ENCODE results near the gene MERTK. TPM values are rescaled to one million over a fixed set of nuclear protein-coding genes. Genes with fewer than 3 reads are reported as not detected.

The MERTK gene
- total and polyA plus RNA-seq, 2 of the 13 experiments (the other 11 are each of a cell fraction or from before 2014, with no cell fraction given), result 37.3 to 44.7 TPM

- no peak for TF ChIP-seq HOMEZ (CRISPR knock-in tag; IDR thresholded peaks at IDR 0.05; ENCODE audit: low read depth)
- no peak for TF ChIP-seq ZSCAN29 (CRISPR knock-in tag; conservative IDR thresholded peaks at IDR 0.05)
- TF ChIP-seq ZBTB25 (CRISPR knock-in tag; IDR thresholded peaks at IDR 0.05), result no peak
- TF ChIP-seq MED13 (CRISPR knock-in tag; IDR thresholded peaks at IDR 0.05), result no peak
- TF ChIP-seq ZBTB37 (CRISPR knock-in tag; IDR thresholded peaks at IDR 0.05), result peak; percentile 86
- no peak for TF ChIP-seq ZSCAN22 (CRISPR knock-in tag; IDR thresholded peaks at IDR 0.05)
- no peak for TF ChIP-seq HHEX (CRISPR knock-in tag; IDR thresholded peaks at IDR 0.05)
- no peak for TF ChIP-seq ZNF431 (CRISPR knock-in tag; IDR thresholded peaks at IDR 0.05; ENCODE audit: borderline replicate concordance, low read depth)
- TF ChIP-seq GABPB1 (CRISPR knock-in tag; IDR thresholded peaks at IDR 0.05), result no peak
- 0 out of 2 replicates have a peak, but pooled peaks have one; percentile 20 for TF ChIP-seq ZBTB26 (CRISPR knock-in tag; IDR thresholded peaks at IDR 0.05; ENCODE audit: borderline replicate concordance)
- no peak for TF ChIP-seq ZNF224 (CRISPR knock-in tag; IDR thresholded peaks at IDR 0.05)
- no peak for TF ChIP-seq FOXK1 (CRISPR knock-in tag; IDR thresholded peaks at IDR 0.05; ENCODE audit: borderline replicate concordance, low read depth)
- TF ChIP-seq POLR2AphosphoS5 (IDR thresholded peaks at IDR 0.05; ENCODE audit: low read depth, low read length), result no peak
- TF ChIP-seq PRMT3 (CRISPR knock-in tag; IDR thresholded peaks at IDR 0.05; ENCODE audit: borderline replicate concordance, low read depth), result no peak
- no peak for TF ChIP-seq LBX2 (CRISPR knock-in tag; IDR thresholded peaks at IDR 0.05; ENCODE audit: borderline replicate concordance)
- TF ChIP-seq ZHX1 (CRISPR knock-in tag; IDR thresholded peaks at IDR 0.05; ENCODE audit: low read depth), result no peak
- TF ChIP-seq XRCC5 (optimal IDR thresholded peaks at IDR 0.05; ENCODE audit: low read length), result no peak
- no peak for TF ChIP-seq MTF1 (CRISPR knock-in tag; IDR thresholded peaks at IDR 0.05)
- TF ChIP-seq KMT2A (CRISPR knock-in tag; IDR thresholded peaks at IDR 0.05), result no peak
- TF ChIP-seq ZIK1 (CRISPR knock-in tag; IDR thresholded peaks at IDR 0.05; ENCODE audit: borderline replicate concordance, low read depth), result no peak
Measured at GRCh38 chr2:111946294-111947114, 48.1 kb downstream of the MERTK start (continued).
